ENCODE measurements around the gene SH2B3.
"Not testable (repeated sequence)": the region's sequence is repeated elsewhere in the genome, so short reads cannot be mapped to it uniquely, and the experiment has no call there.

The SH2B3 gene

GRCh38 chr12:111445726-111446581 is 40.2 kb downstream of the SH2B3 start:
- no peak for DNase-seq

GRCh38 chr12:111446631-111447570 is 41.2 kb downstream of the SH2B3 start:
- DNase-seq: no peak

DNA sequence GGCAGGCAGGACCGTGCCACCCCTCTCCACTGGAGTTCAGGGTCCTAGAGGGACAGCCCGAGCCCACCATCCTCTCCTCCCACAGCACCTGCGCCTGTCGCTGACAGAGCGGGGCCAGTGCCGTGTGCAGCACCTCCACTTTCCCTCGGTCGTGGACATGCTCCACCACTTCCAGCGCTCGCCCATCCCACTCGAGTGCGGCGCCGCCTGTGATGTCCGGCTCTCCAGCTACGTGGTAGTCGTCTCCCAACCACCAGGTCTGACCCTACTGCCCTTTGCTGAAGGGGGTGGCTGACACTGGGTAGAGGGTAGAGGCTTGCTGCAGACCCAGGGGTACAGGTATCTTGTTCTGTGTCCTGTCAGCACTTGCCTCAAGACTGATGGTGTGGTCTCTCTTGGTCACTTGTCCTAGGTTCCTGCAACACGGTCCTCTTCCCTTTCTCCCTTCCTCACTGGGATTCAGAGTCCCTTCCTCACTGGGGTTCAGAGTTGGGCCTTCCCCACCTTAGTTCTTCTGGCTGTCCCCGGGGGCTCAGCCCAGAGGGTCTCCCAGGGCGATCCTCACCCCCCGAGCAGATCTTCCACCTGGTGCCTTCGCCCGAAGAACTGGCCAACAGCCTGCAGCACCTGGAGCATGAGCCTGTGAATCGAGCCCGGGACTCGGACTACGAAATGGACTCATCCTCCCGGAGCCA is 42.0 kb downstream of the SH2B3 start:
- no peak for DNase-seq

DNA sequence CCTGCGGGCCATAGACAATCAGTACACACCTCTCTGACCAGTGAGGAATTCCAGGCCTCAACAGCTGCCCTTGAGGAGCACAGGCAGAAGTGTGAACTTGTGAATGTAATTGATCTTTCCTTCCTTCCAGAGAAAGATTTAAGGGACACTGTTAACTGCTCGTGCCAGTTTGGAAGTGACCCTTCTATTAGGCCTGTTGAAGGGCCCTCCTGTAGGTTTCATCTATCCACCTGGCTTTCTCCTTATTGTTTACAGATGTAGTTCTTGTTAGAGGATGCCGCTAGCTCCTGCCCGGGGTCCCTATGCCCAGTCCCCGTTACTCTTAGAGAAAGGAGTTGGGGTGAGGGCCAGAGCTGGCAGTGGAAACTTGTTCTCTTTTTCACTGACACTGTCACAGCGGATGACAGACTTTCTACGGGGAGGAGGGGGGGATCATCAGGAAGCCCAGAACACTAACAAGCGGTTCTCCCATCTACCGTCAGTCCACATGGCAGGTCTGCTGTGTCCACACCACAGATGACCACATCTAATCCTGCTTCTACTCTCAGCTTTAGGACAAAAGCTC is 42.6 kb downstream of the SH2B3 start:
- DNase-seq: no peak

DNA sequence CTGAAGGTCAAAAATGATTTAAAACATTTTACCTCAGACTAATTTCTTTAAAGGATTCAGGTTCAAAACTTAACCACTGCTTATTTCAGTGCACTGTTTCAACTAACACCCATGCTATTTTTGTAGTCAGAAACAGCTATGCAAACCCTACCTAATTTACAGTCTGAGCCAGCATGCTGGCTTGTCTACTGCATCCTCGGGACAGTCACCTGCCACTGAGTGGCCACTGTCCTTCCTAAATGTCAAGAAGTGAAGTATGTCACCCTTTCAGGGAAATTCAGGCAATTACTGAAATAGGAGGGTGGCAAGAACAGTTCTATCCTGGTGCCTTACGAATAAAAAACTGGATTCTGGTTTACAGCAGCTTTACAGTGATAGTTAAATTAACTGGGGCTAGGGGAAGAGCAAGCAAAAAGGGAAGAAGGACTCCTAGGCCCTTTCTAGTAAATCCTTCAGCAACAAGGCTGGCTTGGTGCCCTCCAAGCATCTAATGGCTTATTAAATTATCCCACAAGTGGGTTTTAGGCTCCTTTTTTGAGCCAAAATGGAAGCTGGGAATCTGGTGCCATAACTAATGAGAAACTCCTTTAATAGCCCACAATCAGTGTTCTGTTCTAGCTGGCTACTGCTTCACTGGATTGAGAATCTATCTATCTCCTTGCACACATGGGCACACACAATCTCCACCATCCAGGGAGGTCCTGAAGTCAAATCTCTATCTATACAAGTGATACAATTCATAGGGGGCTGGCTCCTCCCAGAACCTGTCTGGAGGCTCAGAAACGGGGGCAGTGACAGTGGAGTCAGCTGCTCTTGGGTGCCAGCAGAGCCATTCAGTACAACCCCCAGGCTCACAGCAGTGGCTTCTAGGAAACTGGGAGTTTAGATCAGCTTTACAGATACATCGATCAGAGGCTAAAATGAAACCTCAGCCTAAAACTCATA is 43.4 kb downstream of the SH2B3 start:
- DNase-seq: no peak

- DNase-seq: no peak
These were observed 45.0 kb downstream of the SH2B3 start for GRCh38 chr12:111450676-111451075.

GRCh38 chr12:111451232-111451631 is 45.5 kb downstream of the SH2B3 start:
- DNase-seq: no peak

GRCh38 chr12:111451649-111452129 is 46.0 kb downstream of the SH2B3 start:
- peak; percentile 12 to 33 for DNase-seq

DNA sequence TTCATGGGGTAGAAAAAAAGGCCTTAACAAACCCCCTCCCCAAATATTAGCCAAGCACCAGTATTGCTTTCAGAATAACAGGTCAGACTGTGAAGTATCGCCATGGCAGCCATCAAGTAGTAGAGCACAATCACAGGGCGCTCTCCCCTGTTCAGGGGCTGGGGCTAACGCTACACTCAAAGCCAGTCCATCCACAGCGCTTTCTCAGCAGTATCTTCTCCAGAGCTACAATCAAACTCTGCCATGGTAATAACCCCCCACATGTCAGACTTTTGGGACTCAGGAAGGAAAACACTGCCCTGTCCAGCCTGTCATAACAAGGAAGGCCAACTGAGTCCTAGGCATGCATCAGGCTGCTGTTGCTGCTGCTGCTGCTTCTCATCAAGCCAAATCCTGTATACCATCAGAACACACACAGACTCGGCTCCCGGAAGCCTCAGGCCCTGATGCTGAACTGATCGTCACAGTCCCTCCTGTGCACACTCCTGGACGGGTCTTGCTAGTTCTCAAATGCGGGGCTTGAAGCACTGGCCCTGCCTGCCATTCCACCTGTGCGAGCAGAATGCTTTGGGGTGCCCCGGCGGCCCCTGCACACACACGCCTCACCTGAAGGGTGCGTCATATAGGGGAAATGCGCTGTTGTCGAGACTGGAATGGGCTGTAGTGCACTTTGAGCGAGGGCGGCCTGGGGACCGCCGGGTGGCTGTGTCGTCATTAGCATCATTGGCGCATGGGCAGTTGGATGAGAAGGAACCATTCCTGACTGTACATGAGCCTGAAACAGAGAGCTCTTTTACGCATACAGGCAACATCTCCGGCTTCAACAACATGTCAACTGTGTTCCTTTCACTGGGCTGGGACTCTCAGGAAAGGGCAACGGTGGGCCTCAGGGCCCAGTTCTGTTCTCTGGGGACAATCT is 47.6 kb downstream of the SH2B3 start:
- no peak for DNase-seq

- DNase-seq: no peak
These were observed 48.6 kb downstream of the SH2B3 start for GRCh38 chr12:111454311-111454710.

- no peak for DNase-seq
These were observed 49.2 kb downstream of the SH2B3 start for GRCh38 chr12:111454716-111455447.

DNA sequence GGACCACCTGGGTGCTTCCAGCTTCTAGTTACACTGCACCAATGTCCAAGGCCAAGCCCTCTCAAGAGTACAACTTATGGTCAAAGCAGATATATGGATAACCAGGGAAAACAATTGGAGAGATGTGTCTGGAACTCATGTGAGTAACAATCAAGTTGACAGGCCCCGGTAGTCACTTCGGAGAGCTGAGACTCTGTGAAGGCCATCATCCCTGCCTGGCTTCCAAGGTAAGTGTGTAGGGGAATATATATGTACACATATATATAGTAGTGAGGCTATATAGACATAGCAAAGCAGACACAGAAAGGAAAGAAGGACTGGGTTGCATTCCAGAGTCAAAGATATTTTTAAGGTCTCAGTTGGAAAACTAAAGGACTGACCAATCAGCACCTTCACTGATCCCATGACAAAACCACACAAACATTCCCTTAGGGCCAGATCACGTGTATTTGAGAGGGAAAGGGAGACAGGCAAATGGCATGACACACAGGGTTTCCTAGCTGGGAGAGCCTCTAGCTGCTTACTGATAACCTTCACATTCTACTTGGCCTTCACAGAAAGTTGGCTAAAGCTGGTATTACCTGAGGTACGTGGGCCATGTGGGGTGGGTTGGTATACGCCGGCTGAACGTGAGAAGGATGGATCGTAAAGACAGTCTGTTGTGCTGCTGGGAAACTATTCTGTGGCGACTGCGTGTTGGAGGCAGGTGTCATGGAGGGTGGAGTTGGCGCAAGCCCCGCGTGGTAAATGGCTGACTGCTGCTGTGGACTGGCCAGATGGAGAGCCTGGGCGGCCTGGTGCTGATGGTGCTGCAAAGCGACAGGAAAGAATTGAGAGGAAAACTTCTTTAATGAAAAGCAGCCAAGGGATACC is 50.0 kb downstream of the SH2B3 start:
- DNase-seq: no peak

DNA sequence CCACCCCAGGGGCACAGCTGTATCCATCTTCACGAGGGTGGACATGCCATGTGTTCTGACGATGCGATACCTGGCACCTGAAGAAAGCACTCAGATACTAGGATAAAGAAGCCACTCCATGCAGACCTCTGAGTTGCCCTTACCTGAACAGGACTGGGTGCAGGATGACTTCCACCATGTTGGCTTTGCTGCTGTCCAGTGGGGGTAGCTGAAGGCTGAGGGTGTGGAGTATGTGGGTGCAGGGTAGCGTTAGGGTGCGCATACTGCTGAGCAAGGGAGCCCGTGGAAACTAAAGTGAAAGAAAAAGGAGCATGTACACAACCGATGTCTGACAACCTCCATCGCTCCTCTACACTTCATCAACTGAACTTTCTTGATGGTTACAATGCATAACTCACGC is 51.3 kb downstream of the SH2B3 start:
- no peak for DNase-seq

DNA sequence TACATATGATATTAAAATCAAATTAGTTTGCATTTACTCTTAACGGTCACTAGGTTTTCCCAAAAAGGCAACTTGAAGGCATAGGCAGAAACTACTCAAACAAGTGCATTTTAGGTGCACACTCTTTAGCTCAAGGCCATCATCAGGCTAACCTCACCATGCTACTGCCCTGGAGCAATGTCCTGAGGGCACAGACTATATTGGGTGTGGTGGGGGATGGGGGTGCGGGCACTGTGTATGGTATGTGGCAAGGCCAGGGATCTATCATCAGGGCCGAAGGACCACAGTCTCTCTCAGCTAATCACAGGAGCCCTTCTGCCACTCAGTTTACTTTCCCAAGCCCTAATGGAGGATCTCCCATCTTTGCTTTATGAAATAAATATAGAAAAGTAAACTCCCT is 51.9 kb downstream of the SH2B3 start:
- DNase-seq: no peak

DNA sequence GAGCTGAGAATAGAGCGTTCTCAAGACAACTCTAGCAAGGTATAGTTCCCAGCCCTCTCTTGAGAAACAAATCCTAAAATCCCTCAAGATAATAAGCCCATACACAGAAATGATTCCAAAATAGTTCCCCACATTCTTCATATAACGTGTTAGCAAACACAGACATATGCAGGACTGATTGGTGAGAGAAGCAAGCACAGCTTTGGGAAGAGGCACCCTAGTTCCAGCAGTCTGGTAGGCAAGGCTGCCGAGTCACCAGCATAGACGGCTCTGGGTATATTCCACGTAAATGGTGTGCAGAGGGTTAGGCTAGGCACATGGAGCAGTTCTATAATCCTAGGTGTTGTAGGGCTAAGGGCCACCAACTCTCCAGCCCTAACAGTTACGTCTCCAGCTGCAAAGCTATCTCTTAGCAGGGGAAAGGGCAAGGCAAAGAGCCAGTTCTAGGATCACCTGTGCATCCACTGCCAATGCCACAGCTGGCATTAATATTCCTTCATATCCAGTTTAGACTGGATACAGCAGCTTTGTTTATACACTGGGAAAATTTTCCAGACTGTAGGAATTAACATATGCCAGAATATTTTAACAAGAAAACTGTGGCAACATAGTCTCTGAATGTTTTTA is 52.9 kb downstream of the SH2B3 start:
- DNase-seq: no peak

DNA sequence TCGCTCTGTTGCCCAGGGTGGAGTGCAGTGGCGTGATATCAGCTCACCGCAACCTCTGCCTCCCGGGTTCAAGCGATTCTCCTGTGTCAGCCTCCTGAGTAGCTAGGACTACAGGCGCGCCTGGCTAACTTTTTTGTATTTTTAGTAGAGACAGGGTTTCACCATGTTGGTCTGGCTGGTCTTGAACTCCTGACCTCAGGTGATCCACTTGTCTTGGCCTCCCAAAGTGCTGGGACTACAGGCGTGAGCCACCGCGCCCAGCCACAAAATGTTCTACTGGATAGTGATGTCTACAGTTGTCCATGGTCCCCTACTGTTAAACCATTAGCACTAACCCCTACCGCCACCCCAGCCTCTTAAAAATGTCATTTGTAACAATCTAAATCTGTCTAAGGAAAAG is 54.4 kb downstream of the SH2B3 start:
- not testable (repeated sequence) for DNase-seq

GRCh38 chr12:111462210-111462769 is 56.6 kb downstream of the SH2B3 start:
- no peak for DNase-seq

Data from NCI-H446 (cell line).